ENCODE data around the gene MARCKS. TPM values are rescaled to one million over a fixed set of nuclear protein-coding genes. Genes with fewer than 3 reads are reported as not detected.
"Not testable (repeated sequence)": the region's sequence is repeated elsewhere in the genome, so short reads cannot be mapped to it uniquely, and the experiment has no call there.

MARCKS gene
- total RNA-seq, 2 donors from 2014 or later, result 77.2 to 83.8 TPM

GRCh38 chr6:113907102-113907815 lies 50.1 kb downstream of the MARCKS start:
- H3K27ac Mint-ChIP-seq, result no peak overlapping the region
- no peak overlapping the region for H3K27ac ChIP-seq (ENCODE audit: low read depth, low read length)
- peaks cover 16% of the 10 kb centered on the region for H3K27me3 ChIP-seq (ENCODE audit: control insufficient read depth, insufficient read depth, low read length, poor library complexity, severe bottlenecking)
- H3K36me3 Mint-ChIP-seq (ENCODE audit: low read depth), result no peaks in the 10 kb centered on the region
- H3K4me3 ChIP-seq (ENCODE audit: low read length), result no peak overlapping the region
- no peak overlapping the region for H3K9ac ChIP-seq (ENCODE audit: extremely low read depth, low read length, poor library complexity, severe bottlenecking)
- H3K9me3 ChIP-seq (ENCODE audit: control insufficient read depth, low read length), result no peaks in the 10 kb centered on the region
- H3K4me3 Mint-ChIP-seq, result no peak overlapping the region
- H3K36me3 ChIP-seq (ENCODE audit: control insufficient read depth, insufficient read depth, low read length), result no peaks in the 10 kb centered on the region
- H3K27me3 Mint-ChIP-seq (ENCODE audit: insufficient read depth), result peaks cover 24% of the 10 kb centered on the region
- WGBS, 2 experiments (ENCODE audit: insufficient coverage in 1 of 2, insufficient read length in 1 of 2), result 94 to 96% methylated on average over 3 to 6 of the region's 6 CpGs
- peaks cover 9% of the 10 kb centered on the region for H3K4me1 Mint-ChIP-seq
- no peak for DNase-seq
- H3K9me3 Mint-ChIP-seq, result no peaks in the 10 kb centered on the region
- no peak for TF ChIP-seq CTCF (conservative IDR thresholded peaks at IDR 0.05)
- H3K4me1 ChIP-seq (ENCODE audit: control insufficient read depth, insufficient read depth, low read length), result no peaks in the 10 kb centered on the region

- Histone ChIP-seq H3K4me3 (ENCODE audit: low read length) (no peak overlapping the region), H3K9me3 (ENCODE audit: control insufficient read depth, low read length) (no peaks in the 10 kb centered on the region), H3K27ac (ENCODE audit: low read depth, low read length) (no peak overlapping the region), H3K4me1 (ENCODE audit: control insufficient read depth, insufficient read depth, low read length) (no peaks in the 10 kb centered on the region), H3K27me3 (ENCODE audit: control insufficient read depth, insufficient read depth, low read length, poor library complexity, severe bottlenecking) (peaks cover 19% of the 10 kb centered on the region), H3K9ac (ENCODE audit: extremely low read depth, low read length, poor library complexity, severe bottlenecking) (no peak overlapping the region), H3K36me3 (ENCODE audit: control insufficient read depth, insufficient read depth, low read length) (no peaks in the 10 kb centered on the region)
- 75 to 87% methylated on average over 2 to 3 of the region's 3 CpGs for WGBS, 2 experiments (ENCODE audit: insufficient coverage in 1 of 2, insufficient read length in 1 of 2)
- Mint-ChIP-seq H3K27ac (no peak overlapping the region), H3K27me3 (ENCODE audit: insufficient read depth) (peaks cover 27% of the 10 kb centered on the region), H3K4me1 (peaks cover 13% of the 10 kb centered on the region), H3K36me3 (ENCODE audit: low read depth) (no peaks in the 10 kb centered on the region), H3K9me3 (no peaks in the 10 kb centered on the region), H3K4me3 (no peak overlapping the region)
- no peak for DNase-seq
- TF ChIP-seq CTCF (conservative IDR thresholded peaks at IDR 0.05), result no peak
Observed at GRCh38 chr6:113908801-113909200, 51.7 kb downstream of the MARCKS start.

GRCh38 chr6:113909224-113909856 lies 52.2 kb downstream of the MARCKS start:
- no peaks in the 10 kb centered on the region for H3K36me3 ChIP-seq (ENCODE audit: control insufficient read depth, insufficient read depth, low read length)
- H3K9me3 Mint-ChIP-seq, result no peaks in the 10 kb centered on the region
- no peaks in the 10 kb centered on the region for H3K36me3 Mint-ChIP-seq (ENCODE audit: low read depth)
- H3K27me3 Mint-ChIP-seq (ENCODE audit: insufficient read depth), result peaks cover 27% of the 10 kb centered on the region
- no peak overlapping the region for H3K27ac ChIP-seq (ENCODE audit: low read depth, low read length)
- H3K4me3 ChIP-seq (ENCODE audit: low read length), result no peak overlapping the region
- no peaks in the 10 kb centered on the region for H3K9me3 ChIP-seq (ENCODE audit: control insufficient read depth, low read length)
- DNase-seq, result no peak
- H3K27me3 ChIP-seq (ENCODE audit: control insufficient read depth, insufficient read depth, low read length, poor library complexity, severe bottlenecking), result peaks cover 19% of the 10 kb centered on the region
- H3K4me1 Mint-ChIP-seq, result peaks cover 12% of the 10 kb centered on the region
- H3K4me1 ChIP-seq (ENCODE audit: control insufficient read depth, insufficient read depth, low read length), result no peaks in the 10 kb centered on the region
- H3K4me3 Mint-ChIP-seq, result no peak overlapping the region
- H3K9ac ChIP-seq (ENCODE audit: extremely low read depth, low read length, poor library complexity, severe bottlenecking), result no peak overlapping the region
- peak; percentile 88 for TF ChIP-seq CTCF (conservative IDR thresholded peaks at IDR 0.05)
- WGBS, 2 experiments (ENCODE audit: insufficient coverage in 1 of 2, insufficient read length in 1 of 2), result 10 to 25% methylated on average over 2 to 5 of the region's 6 CpGs
- H3K27ac Mint-ChIP-seq, result no peak overlapping the region

GRCh38 chr6:113910285-113910684 lies 53.1 kb downstream of the MARCKS start:
- H3K9me3 ChIP-seq (ENCODE audit: control insufficient read depth, low read length); H3K4me1 ChIP-seq (ENCODE audit: control insufficient read depth, insufficient read depth, low read length); H3K4me3 Mint-ChIP-seq; H3K36me3 Mint-ChIP-seq (ENCODE audit: low read depth); H3K36me3 ChIP-seq (ENCODE audit: control insufficient read depth, insufficient read depth, low read length); H3K9ac ChIP-seq (ENCODE audit: extremely low read depth, low read length, poor library complexity, severe bottlenecking); H3K9me3 Mint-ChIP-seq; H3K4me3 ChIP-seq (ENCODE audit: low read length); DNase-seq; H3K4me1 Mint-ChIP-seq; H3K27ac Mint-ChIP-seq; H3K27ac ChIP-seq (ENCODE audit: low read depth, low read length): not testable (repeated sequence)
- H3K27me3 Mint-ChIP-seq (ENCODE audit: insufficient read depth), result peaks cover 27% of the 10 kb centered on the region
- H3K27me3 ChIP-seq (ENCODE audit: control insufficient read depth, insufficient read depth, low read length, poor library complexity, severe bottlenecking), result peaks cover 25% of the 10 kb centered on the region
- WGBS, 2 experiments (ENCODE audit: insufficient coverage in 1 of 2, insufficient read length in 1 of 2), result 87 to 100% methylated on average over 1 of the region's 1 CpG

Measured in endodermal cell (in vitro differentiated cells).